Activated CD4-positive, CD25-positive, alpha-beta regulatory T cell treated with anti-CD3 and anti-CD28 coated beads, Interleukin-2, amount 50 U/mL, for 16 hours (primary cell): Measurements from ENCODE around the gene CHST3.
"Not testable (repeated sequence)": the region's sequence is repeated elsewhere in the genome, so short reads cannot be mapped to it uniquely, and the experiment has no call there.

Experiments used
- DNase-seq: peaks from one replicate; pipeline ENCODE4 v3.0.0-alpha.2; 2020; ENCODE audit warnings: low read depth, low spot score

The CHST3 gene

DNA sequence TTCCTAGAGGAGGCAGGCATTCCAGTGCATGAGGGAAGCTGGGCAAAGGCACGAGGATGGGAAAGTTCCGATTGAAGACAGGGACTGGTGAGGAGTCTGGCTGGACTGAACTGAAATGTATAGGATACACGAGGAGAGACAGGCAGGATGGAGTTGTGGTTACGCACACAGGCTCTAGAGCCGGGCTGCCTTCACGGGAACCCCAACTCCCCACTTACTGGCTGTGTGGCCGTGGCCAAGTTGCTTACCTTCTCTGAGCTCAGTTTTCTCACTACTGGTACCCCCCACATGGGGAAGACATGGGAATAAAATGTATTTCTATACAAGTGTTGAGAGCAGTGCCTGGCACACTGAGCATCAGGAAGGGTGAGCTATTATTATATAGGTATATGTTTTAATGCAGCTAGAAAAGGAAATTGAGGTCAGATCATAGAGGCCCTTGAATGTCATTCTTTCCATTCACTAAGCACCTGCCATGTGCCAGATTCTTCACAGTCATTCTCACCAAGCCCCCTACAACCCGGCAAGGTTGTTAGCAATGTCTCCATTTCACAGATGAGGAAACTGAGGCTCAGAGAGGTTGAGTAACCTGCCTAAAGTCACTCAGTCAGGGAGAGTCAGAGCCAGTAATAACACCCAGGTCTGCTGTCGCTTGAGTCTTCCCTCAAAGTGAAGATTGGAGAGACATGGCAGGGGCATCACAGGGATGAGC is 9.7 kb downstream of the CHST3 start:
- DNase-seq: no peak

- no peak for DNase-seq
Observed at GRCh38 chr10:71974489-71975021, 10.4 kb downstream of the CHST3 start.

GRCh38 chr10:71975087-71975870 is 11.1 kb downstream of the CHST3 start:
- no peak for DNase-seq

GRCh38 chr10:71975871-71976725 is 11.9 kb downstream of the CHST3 start:
- DNase-seq: no peak

DNA sequence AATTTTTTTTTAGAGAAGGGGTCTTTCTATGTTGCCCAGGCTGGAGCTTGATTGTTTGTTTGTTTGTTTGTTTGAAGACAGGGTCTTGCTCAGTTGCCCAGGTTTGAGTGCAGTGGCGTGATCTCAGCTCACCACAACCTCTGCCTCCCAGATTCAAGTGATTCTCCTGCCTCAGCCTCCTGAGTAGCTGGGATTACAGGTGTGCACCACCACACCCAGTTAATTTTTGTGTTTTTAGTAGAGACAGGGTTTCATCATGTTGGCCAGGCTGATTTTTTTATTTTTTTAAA is 13.4 kb downstream of the CHST3 start:
- not testable (repeated sequence) for DNase-seq

GRCh38 chr10:71978476-71978875 is 14.3 kb downstream of the CHST3 start:
- DNase-seq: no peak

DNA sequence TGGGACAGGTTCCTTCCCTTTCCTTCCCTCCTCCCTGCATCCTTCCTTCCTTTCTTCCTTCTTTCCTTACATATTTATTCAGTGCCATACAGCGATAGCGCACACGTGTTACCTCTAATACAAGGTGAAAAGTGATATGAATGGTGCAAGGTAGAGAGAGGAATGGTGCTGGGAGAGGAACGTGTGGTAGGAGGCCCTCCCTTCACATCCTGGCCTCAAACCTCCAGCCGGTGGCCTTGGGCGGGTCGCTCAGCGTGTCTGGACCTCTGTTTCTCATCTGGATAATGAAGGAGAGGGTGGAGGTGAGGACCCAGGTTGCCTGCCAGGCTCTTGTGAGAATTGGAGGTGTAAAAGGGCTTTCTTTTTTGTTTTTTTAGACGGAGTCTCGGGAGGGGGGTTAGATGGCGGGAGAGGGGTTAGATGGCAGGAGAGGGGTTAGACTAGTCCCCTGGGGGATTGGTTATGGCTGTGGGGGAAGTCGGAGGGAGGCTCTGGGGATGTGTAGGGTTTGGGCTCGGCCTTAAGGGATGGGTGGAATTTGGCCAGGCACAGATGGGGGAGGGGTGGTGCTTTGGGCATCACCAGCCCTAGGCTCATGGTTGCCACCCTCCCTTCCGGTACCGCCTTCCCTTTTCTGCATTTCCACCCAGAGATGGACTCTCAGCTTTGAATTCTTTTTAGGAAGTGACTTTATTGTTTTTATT is 14.9 kb downstream of the CHST3 start:
- no peak for DNase-seq

- DNase-seq: no peak
Observed at GRCh38 chr10:71979692-71980062, 15.5 kb downstream of the CHST3 start.

- DNase-seq: no peak
Observed at GRCh38 chr10:71980181-71981014, 16.2 kb downstream of the CHST3 start.

DNA sequence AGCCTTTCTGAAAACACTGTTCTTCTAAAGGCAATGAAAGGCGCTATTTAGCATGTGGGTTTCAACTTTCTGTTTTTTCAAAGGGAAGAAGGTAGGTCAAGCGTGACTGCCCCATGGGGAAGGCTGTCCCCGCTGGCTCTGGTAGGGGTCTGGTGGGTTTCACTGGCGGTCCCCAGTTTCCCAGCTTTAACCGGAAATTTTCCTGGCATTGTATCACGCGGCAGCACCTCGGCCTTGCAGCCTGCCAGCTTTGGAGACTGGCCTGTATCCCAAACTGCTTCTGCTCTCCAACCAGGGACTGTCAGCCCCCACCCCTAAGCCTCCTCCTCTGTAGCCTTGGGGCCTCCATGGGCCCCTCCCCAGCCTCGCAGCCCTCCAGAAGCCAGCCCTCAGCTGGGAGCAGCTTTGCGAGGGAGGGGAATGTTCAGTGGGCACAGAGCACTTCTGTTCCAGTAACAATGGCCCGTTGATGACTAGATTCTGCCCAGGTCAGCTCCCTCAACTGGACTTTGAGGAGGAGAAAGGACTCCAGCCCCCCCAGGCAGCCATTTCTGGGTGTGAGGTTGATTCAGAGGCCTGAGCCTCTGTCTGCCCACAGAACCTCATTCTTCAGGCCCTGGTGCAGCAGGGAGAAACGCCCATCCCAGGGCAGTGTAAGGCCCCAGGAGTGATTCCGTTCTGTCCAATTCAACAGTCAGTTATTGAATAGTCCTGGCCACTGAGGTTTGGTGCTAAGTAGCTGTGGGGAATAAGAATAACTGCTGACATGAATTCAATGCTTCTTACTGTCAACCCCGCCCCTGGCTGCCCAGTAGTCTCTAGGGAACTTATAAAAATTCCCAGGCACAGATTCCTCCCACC is 17.1 kb downstream of the CHST3 start:
- DNase-seq: no peak

DNA sequence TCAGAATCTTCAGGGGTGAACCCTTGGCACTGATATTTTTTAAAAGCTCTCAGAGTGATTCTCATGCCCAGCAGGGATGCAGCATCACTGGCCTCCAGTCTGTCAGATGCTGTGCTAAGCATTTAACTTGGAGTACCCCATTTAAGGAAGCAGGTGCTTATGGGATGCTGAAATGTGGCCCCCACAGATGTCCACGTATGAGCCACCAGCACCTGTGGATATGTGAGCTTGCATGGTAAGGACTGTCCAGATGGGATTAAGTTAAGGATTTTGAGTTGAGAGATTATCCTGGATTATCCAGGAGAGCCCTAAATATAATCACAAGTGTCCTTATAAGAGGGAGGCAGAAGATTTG is 17.7 kb downstream of the CHST3 start:
- DNase-seq: no peak

DNA sequence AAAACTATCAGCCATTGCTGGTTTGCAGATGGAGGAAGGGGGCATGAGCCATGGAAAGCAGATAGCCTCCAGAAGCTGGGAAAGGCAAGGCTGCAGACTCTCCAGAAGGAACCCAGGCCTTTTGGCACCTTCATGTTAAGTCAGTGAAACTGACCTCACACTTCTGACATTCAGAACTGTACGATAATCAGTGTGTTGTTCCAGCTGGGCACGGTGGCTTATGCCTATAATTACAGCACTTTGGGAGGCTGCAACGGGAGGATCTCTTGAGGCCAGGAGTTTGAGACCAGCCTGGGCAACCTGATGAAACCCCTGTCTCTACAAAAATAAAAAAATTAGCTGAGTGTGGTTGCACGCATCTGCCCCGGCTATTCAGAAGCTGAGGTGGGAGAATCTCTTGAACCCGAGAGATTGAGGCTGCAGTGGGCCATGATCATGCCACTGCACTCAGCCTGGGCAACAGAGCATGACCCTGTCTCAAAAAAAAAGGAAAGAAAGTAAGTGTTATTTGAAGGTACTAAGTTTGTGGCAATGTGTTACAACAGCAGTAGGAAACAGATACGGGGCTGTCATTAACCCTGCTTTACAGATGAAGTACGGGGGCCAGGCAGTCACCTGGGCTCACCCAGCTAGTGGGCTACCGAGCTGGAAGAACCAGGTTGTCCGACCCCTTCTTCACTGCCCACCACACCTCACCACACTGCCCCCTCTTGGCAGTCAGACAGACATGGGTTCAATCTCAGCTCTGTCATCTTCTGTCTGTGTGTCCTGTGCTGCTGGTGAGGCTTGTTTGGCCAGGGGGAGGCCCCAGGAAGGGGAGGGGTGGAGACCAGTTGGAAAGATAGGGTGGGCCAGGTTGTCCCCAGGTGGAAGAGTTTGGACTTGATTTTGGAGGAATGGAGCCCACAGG is 18.3 kb downstream of the CHST3 start:
- no peak for DNase-seq

DNA sequence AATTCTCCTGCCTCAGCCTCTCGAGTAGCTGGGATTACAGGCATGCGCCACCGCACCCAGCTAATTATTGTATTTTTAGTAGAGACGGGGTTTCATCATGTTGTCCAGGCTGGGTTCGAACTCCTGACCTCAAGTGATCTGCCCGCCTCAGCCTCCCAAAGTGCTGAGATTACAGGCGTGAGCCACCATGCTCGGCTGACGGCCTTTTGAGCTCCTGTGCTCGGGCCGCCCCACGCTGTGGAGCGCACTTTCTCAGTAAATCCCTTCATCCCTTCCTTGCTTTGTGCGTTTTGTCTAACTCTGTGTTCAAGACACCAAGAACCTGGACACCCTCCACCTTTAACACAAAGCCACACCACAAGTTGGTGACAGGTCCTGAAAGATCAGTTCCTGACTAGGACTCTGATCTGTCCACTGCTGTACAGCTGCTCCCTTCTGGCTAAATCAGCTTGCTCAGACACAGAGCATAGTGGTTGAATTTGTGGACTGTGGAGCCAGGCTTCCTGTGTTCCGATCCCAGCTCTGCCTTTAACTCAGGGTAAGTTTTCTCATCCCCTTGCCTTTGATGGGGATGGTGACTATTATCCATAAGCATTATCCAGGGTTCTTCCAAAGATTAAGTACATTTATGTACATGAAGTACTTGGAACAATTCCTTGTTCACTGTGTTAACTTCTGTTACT is 20.1 kb downstream of the CHST3 start:
- DNase-seq: no peak

DNA sequence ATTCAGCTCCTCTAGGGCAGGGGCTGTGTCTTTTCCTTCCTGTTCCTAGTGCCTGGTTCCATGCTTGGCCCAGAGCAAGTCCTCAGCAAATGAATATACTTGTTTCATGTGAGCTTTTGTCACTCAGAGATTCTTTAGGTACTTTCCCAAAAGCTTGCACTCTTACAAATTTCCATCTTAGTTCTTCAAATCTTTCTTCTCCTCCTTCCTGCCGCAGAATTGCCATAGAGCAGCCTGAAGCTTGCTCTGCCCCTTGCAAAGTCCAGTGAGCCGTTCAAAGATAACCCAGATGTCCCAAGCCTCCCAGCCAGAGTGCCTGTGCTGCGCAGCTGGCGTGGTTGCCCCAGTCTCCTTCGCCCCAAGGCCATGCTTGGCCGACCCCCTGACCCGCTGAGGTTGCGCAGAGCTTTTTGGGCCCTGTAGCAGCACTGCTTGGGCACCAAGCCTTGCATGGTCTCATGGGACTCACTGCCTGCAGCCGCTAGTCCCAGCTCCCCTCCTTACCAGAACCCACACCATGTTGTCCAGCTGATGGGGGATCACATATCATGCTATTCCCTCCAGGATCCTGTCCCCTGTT is 20.7 kb downstream of the CHST3 start:
- DNase-seq: no peak

- DNase-seq: no peak
Observed at GRCh38 chr10:71985542-71986250, 21.5 kb downstream of the CHST3 start.

DNA sequence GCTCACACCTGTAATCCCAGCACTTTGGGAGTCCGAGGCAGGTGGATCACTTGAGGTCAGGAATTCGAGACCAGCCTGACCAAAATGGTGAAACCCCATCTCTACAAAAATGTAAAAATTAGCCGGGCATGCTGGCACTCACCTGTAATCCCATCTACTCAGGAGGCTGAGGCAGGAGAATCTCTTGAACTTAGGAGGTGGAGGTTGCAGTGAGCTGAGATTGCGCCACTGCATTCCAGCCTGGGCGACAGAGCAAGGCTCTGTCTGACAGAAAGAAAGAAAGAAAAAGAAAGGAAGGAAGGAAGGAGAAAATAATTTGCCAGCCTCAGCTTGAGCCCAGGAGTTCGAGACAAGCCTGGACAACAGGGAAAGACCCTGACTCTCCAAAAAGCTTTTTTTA is 24.7 kb downstream of the CHST3 start:
- not testable (repeated sequence) for DNase-seq
